ENCODE data around the gene PDE8A. TPM values are rescaled to one million over a fixed set of nuclear protein-coding genes. Genes with fewer than 3 reads are reported as not detected.

PDE8A gene
- total RNA-seq, 1 experiment from 2014 or later: 65.9 TPM

GRCh38 chr15:84976746-84977345 is 4.8 kb upstream of the PDE8A start:
- Mint-ChIP-seq H3K9me3 (ENCODE audit: low read depth, unreplicated experiment) (no peaks in the 10 kb centered on the region), H3K4me3 (ENCODE audit: low read depth, unreplicated experiment) (no peak overlapping the region), H3K4me1 (ENCODE audit: low read depth, unreplicated experiment) (peaks cover 9% of the 10 kb centered on the region), H3K27me3 (ENCODE audit: unreplicated experiment) (no peaks in the 10 kb centered on the region), H3K27ac (ENCODE audit: unreplicated experiment) (no peak overlapping the region), H3K36me3 (ENCODE audit: insufficient read depth, unreplicated experiment) (peaks cover 24% of the 10 kb centered on the region)
- CTCF ChIA-PET: no interaction called here
- intact Hi-C loops (cut with micrococcal nuclease; ENCODE audit: unreplicated experiment): no loop called here
- DNase-seq: no peak
- BruUV-seq (replicated peaks): no TSS peak
- TF ChIP-seq CTCF (IDR thresholded peaks at IDR 0.05; ENCODE audit: unreplicated experiment): no peak

- peaks cover 44% of the 10 kb centered on the region for H3K36me3 Mint-ChIP-seq (ENCODE audit: insufficient read depth, unreplicated experiment)
- intact Hi-C loops (cut with micrococcal nuclease; ENCODE audit: unreplicated experiment): loop anchor here (1.0 to 2.0 kb wide), 2 partner anchors 24 to 49 kb away; no protein-coding TSS in a partner anchor
- H3K9me3 Mint-ChIP-seq (ENCODE audit: low read depth, unreplicated experiment): no peaks in the 10 kb centered on the region
- no peaks in the 10 kb centered on the region for H3K27me3 Mint-ChIP-seq (ENCODE audit: unreplicated experiment)
- CTCF ChIA-PET: no interaction called here
- no peak for TF ChIP-seq CTCF (IDR thresholded peaks at IDR 0.05; ENCODE audit: unreplicated experiment)
- peak overlapping the region; percentile 97 for H3K4me3 Mint-ChIP-seq (ENCODE audit: low read depth, unreplicated experiment)
- BruUV-seq (replicated peaks): TSS peak; percentile 62
- no peak for DNase-seq
- H3K4me1 Mint-ChIP-seq (ENCODE audit: low read depth, unreplicated experiment): peaks cover 13% of the 10 kb centered on the region
- peak overlapping the region; percentile 94 for H3K27ac Mint-ChIP-seq (ENCODE audit: unreplicated experiment)
Observed at GRCh38 chr15:84979651-84980050, 2.0 kb upstream of the PDE8A start.

GRCh38 chr15:84980196-84981053 is 1.2 kb upstream of the PDE8A start:
- peak overlapping the region; percentile 97 for H3K4me3 Mint-ChIP-seq (ENCODE audit: low read depth, unreplicated experiment)
- TF ChIP-seq CTCF (IDR thresholded peaks at IDR 0.05; ENCODE audit: unreplicated experiment): no peak
- intact Hi-C loops (cut with micrococcal nuclease; ENCODE audit: unreplicated experiment): loop anchor here (1.0 to 2.0 kb wide), 2 partner anchors 25 to 50 kb away; no protein-coding TSS in a partner anchor
- H3K36me3 Mint-ChIP-seq (ENCODE audit: insufficient read depth, unreplicated experiment): peaks cover 44% of the 10 kb centered on the region
- peaks cover 21% of the 10 kb centered on the region for H3K4me1 Mint-ChIP-seq (ENCODE audit: low read depth, unreplicated experiment)
- CTCF ChIA-PET: interaction anchor here (0.6 to 2.0 kb wide), 10 partner anchors 9 to 245 kb away, joined by 3 to 10 read pairs (median 5); no protein-coding TSS in a partner anchor
- no TSS peak for BruUV-seq (replicated peaks)
- H3K27me3 Mint-ChIP-seq (ENCODE audit: unreplicated experiment): no peaks in the 10 kb centered on the region
- H3K9me3 Mint-ChIP-seq (ENCODE audit: low read depth, unreplicated experiment): no peaks in the 10 kb centered on the region
- DNase-seq: peak; percentile 92
- peak overlapping the region; percentile 94 for H3K27ac Mint-ChIP-seq (ENCODE audit: unreplicated experiment)

- peak; percentile 99 for DNase-seq
- Mint-ChIP-seq H3K9me3 (ENCODE audit: low read depth, unreplicated experiment) (no peaks in the 10 kb centered on the region), H3K4me3 (ENCODE audit: low read depth, unreplicated experiment) (peak overlapping the region; percentile 97), H3K4me1 (ENCODE audit: low read depth, unreplicated experiment) (peaks cover 28% of the 10 kb centered on the region), H3K27me3 (ENCODE audit: unreplicated experiment) (no peaks in the 10 kb centered on the region), H3K27ac (ENCODE audit: unreplicated experiment) (peak overlapping the region; percentile 94), H3K36me3 (ENCODE audit: insufficient read depth, unreplicated experiment) (peaks cover 44% of the 10 kb centered on the region)
- intact Hi-C loops (cut with micrococcal nuclease; ENCODE audit: unreplicated experiment): loop anchor here (2.0 kb wide), 1 partner anchor 50 kb away; no protein-coding TSS in a partner anchor
- CTCF ChIA-PET: interaction anchor here (0.6 to 2.0 kb wide), 13 partner anchors 8 to 246 kb away, joined by 3 to 10 read pairs (median 5); no protein-coding TSS in a partner anchor
- no TSS peak for BruUV-seq (replicated peaks)
- peak; percentile 49 for TF ChIP-seq CTCF (IDR thresholded peaks at IDR 0.05; ENCODE audit: unreplicated experiment)
Observed at GRCh38 chr15:84981054-84981710, 474 bp upstream of the PDE8A start.

Measured in Calu3 (cell line).